ENCODE results near the gene SHMT1.
"Not testable (repeated sequence)": the region's sequence is repeated elsewhere in the genome, so short reads cannot be mapped to it uniquely, and the experiment has no call there.

Gene SHMT1

GRCh38 chr17:18300725-18301480, 62.4 kb downstream of the SHMT1 start:
- DNase-seq, result no peak
- Histone ChIP-seq H3K9me3 (ENCODE audit: control insufficient read depth, low read length) (no peaks in the 10 kb centered on the region), H3K27ac (ENCODE audit: insufficient read depth, low read length, poor library complexity, severe bottlenecking) (no peak overlapping the region), H3K27me3 (replicated peaks; ENCODE audit: control insufficient read depth, insufficient read depth, low read length, poor library complexity, severe bottlenecking) (no peaks in the 10 kb centered on the region), H3K4me1 (ENCODE audit: control insufficient read depth, insufficient read depth, low read length, poor library complexity, severe bottlenecking) (no peaks in the 10 kb centered on the region), H3K36me3 (ENCODE audit: control insufficient read depth, insufficient read depth, low read length) (peaks cover 62% of the 10 kb centered on the region), H3K4me3 (ENCODE audit: insufficient read depth, low read depth, low read length, poor library complexity, severe bottlenecking) (no peak overlapping the region)

GRCh38 chr17:18298061-18298460, 65.3 kb downstream of the SHMT1 start:
- H3K9me3 ChIP-seq (ENCODE audit: control insufficient read depth, low read length); H3K27me3 ChIP-seq (replicated peaks; ENCODE audit: control insufficient read depth, insufficient read depth, low read length, poor library complexity, severe bottlenecking); DNase-seq; H3K4me1 ChIP-seq (ENCODE audit: control insufficient read depth, insufficient read depth, low read length, poor library complexity, severe bottlenecking); H3K27ac ChIP-seq (ENCODE audit: insufficient read depth, low read length, poor library complexity, severe bottlenecking); H3K4me3 ChIP-seq (ENCODE audit: insufficient read depth, low read depth, low read length, poor library complexity, severe bottlenecking): not testable (repeated sequence)
- H3K36me3 ChIP-seq (ENCODE audit: control insufficient read depth, insufficient read depth, low read length), result peaks cover 50% of the 10 kb centered on the region

DNA sequence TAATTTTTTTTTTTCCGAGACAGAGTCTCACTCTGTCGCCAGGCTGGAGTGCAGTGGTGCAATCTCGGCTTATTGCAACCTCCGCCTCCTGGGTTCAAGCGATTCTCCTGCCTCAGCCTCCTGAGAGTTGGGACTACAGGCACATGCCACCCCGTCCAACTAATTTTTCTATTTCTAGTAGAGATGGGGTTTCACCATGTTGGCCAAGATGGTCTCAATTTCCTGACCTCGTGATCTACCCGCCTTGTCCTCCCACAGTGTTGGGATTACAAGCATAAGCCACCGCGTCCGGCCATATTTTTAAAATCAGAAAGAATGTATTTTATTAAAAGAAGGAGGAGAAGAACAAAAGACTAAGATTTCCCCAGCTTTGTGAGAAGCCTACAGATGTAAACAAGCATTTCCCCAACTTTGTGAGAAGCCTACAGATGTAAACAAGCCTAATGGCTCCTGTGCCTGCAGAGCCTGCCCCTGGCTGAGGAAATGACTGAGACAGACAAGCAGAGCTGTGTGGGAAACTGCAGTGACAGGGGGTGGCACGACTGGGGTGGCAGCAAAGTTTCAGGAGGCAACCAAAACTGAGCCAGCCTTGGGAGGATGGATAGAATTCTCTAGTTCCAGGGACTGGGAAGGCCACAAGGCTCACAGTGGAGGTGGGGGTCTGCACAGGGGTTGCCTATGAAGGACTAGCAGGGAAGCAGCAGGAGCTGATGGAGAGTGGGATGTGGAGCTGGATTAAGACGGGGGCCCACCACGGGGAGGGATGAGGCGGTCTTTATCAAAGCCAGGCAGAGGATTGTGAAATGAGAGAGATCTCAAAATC, 71.4 kb downstream of the SHMT1 start:
- H3K27me3 ChIP-seq (replicated peaks; ENCODE audit: control insufficient read depth, insufficient read depth, low read length, poor library complexity, severe bottlenecking), result no peaks in the 10 kb centered on the region
- no peaks in the 10 kb centered on the region for H3K9me3 ChIP-seq (ENCODE audit: control insufficient read depth, low read length)
- no peak for DNase-seq
- peaks cover 38% of the 10 kb centered on the region for H3K36me3 ChIP-seq (ENCODE audit: control insufficient read depth, insufficient read depth, low read length)
- H3K4me1 ChIP-seq (ENCODE audit: control insufficient read depth, insufficient read depth, low read length, poor library complexity, severe bottlenecking), result no peaks in the 10 kb centered on the region
- H3K4me3 ChIP-seq (ENCODE audit: insufficient read depth, low read depth, low read length, poor library complexity, severe bottlenecking), result no peak overlapping the region
- H3K27ac ChIP-seq (ENCODE audit: insufficient read depth, low read length, poor library complexity, severe bottlenecking), result no peak overlapping the region

- no peak overlapping the region for H3K27ac ChIP-seq (ENCODE audit: insufficient read depth, low read length, poor library complexity, severe bottlenecking)
- H3K4me1 ChIP-seq (ENCODE audit: control insufficient read depth, insufficient read depth, low read length, poor library complexity, severe bottlenecking), result no peaks in the 10 kb centered on the region
- peaks cover 56% of the 10 kb centered on the region for H3K36me3 ChIP-seq (ENCODE audit: control insufficient read depth, insufficient read depth, low read length)
- no peaks in the 10 kb centered on the region for H3K27me3 ChIP-seq (replicated peaks; ENCODE audit: control insufficient read depth, insufficient read depth, low read length, poor library complexity, severe bottlenecking)
- H3K4me3 ChIP-seq (ENCODE audit: insufficient read depth, low read depth, low read length, poor library complexity, severe bottlenecking), result no peak overlapping the region
- no peaks in the 10 kb centered on the region for H3K9me3 ChIP-seq (ENCODE audit: control insufficient read depth, low read length)
- no peak for DNase-seq
Observed at GRCh38 chr17:18285296-18285695, 78.1 kb downstream of the SHMT1 start.

DNA sequence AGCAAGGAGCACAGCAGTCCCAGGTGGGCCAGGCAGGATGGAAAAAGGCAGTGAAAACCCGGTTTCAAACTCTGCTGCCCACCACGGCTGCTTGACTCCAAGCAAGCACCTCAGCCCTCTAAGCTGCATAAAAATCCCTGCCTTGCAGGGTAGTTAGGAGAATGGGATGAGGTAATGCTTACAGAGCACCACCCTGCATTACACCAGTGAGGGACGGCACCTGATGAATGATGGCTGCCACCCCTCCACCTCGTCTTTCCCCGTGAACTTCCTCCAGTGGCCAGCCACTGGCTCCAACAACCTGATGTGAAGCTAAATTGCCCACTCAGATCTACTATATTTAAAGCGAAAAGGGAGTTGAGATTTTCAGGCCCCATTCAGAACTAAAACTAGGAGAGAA, 81.6 kb downstream of the SHMT1 start:
- Histone ChIP-seq H3K4me1 (ENCODE audit: control insufficient read depth, insufficient read depth, low read length, poor library complexity, severe bottlenecking) (no peaks in the 10 kb centered on the region), H3K36me3 (ENCODE audit: control insufficient read depth, insufficient read depth, low read length) (peaks cover 72% of the 10 kb centered on the region), H3K27ac (ENCODE audit: insufficient read depth, low read length, poor library complexity, severe bottlenecking) (no peak overlapping the region), H3K27me3 (replicated peaks; ENCODE audit: control insufficient read depth, insufficient read depth, low read length, poor library complexity, severe bottlenecking) (no peaks in the 10 kb centered on the region), H3K9me3 (ENCODE audit: control insufficient read depth, low read length) (no peaks in the 10 kb centered on the region), H3K4me3 (ENCODE audit: insufficient read depth, low read depth, low read length, poor library complexity, severe bottlenecking) (no peak overlapping the region)
- DNase-seq, result no peak

DNA sequence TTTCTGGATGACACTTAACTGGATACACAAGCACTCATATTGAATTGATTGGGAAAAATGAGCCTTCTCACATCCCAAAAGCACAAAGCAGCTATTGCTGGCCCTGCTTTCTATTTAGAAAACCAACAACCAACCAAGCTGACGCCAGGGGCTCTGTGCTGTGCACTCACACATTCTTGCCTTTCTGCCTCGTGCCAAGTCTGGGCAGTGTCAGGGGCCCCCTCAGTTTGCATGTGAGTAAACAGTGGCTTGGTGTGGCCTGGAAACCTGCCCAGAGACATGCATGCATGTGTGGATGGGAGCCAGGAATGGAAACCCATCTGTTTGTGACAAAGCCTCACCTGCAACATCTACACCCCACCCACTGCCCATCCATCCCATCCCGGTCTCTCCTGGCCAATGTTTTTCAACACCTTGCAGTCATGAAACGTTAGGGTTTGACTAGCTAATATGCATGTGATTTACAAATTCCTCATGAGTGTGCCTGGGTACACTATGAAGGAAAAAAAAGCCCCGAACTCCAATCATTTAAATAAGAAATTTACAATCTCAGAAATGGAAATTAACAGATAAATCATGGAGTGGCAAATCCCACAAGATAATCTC, 82.5 kb downstream of the SHMT1 start:
- Histone ChIP-seq H3K4me3 (ENCODE audit: insufficient read depth, low read depth, low read length, poor library complexity, severe bottlenecking) (no peak overlapping the region), H3K4me1 (ENCODE audit: control insufficient read depth, insufficient read depth, low read length, poor library complexity, severe bottlenecking) (no peaks in the 10 kb centered on the region), H3K36me3 (ENCODE audit: control insufficient read depth, insufficient read depth, low read length) (peaks cover 78% of the 10 kb centered on the region), H3K27me3 (replicated peaks; ENCODE audit: control insufficient read depth, insufficient read depth, low read length, poor library complexity, severe bottlenecking) (no peaks in the 10 kb centered on the region), H3K27ac (ENCODE audit: insufficient read depth, low read length, poor library complexity, severe bottlenecking) (no peak overlapping the region), H3K9me3 (ENCODE audit: control insufficient read depth, low read length) (no peaks in the 10 kb centered on the region)
- no peak for DNase-seq

DNA sequence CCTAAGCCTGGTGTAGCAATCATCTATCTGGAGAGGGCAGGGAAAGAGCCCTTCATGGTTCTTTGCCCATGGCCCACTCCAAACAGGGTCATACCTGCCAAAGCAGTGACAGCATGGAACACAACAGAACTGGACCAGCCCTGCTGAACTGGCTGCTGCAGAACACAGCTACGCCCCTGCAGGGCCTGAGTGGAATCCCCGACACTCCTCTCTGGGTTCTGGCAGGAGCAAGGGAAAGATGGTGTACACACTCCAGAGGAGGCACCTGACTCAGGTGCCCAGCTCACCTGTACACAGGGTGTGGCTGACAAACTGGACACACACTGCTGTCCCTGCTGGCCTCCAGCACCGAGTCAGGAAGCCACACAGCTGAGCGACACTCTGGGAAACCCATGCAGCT, 83.1 kb downstream of the SHMT1 start:
- no peak overlapping the region for H3K4me3 ChIP-seq (ENCODE audit: insufficient read depth, low read depth, low read length, poor library complexity, severe bottlenecking)
- no peaks in the 10 kb centered on the region for H3K4me1 ChIP-seq (ENCODE audit: control insufficient read depth, insufficient read depth, low read length, poor library complexity, severe bottlenecking)
- H3K27ac ChIP-seq (ENCODE audit: insufficient read depth, low read length, poor library complexity, severe bottlenecking), result no peak overlapping the region
- H3K27me3 ChIP-seq (replicated peaks; ENCODE audit: control insufficient read depth, insufficient read depth, low read length, poor library complexity, severe bottlenecking), result no peaks in the 10 kb centered on the region
- no peak for DNase-seq
- no peaks in the 10 kb centered on the region for H3K9me3 ChIP-seq (ENCODE audit: control insufficient read depth, low read length)
- H3K36me3 ChIP-seq (ENCODE audit: control insufficient read depth, insufficient read depth, low read length), result peaks cover 73% of the 10 kb centered on the region

DNA sequence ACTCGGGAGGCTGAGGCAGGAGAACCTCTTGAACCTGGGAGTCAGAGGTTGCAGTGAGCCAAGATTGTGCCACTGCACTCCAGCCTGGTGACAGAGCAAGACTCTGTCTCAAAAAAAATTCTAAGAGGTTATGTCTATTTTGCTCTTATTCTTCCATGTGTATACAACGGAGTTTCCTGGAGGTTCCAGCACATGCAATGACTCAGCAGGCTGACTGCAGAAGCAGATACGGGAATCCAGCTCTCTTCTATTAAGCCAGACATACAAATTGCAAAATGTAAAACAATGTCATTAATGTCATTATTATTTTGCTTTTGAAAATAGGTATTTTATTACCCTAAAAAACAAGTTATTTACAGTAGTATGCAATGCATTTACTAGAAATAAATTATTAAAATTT, 84.5 kb downstream of the SHMT1 start:
- H3K4me3 ChIP-seq (ENCODE audit: insufficient read depth, low read depth, low read length, poor library complexity, severe bottlenecking), result no peak overlapping the region
- DNase-seq, result no peak
- no peaks in the 10 kb centered on the region for H3K27me3 ChIP-seq (replicated peaks; ENCODE audit: control insufficient read depth, insufficient read depth, low read length, poor library complexity, severe bottlenecking)
- no peak overlapping the region for H3K27ac ChIP-seq (ENCODE audit: insufficient read depth, low read length, poor library complexity, severe bottlenecking)
- no peaks in the 10 kb centered on the region for H3K4me1 ChIP-seq (ENCODE audit: control insufficient read depth, insufficient read depth, low read length, poor library complexity, severe bottlenecking)
- H3K9me3 ChIP-seq (ENCODE audit: control insufficient read depth, low read length), result no peaks in the 10 kb centered on the region
- peaks cover 67% of the 10 kb centered on the region for H3K36me3 ChIP-seq (ENCODE audit: control insufficient read depth, insufficient read depth, low read length)

Data from effector memory CD4-positive, alpha-beta T cell (primary cell).